BLaER1 treated with 17β-estradiol and CSF1 and Interleukin-3, amounts not matched to agents 10 nM and 100 nM (cell line): Measurements from ENCODE around the gene PDIA4.

Experiments used
- H3K27ac ChIP-seq, 11 experiments: shearing (Covaris generic); formaldehyde crosslinking; 2 replicates each; pipeline ENCODE4 v1.8.1; 2022
- H3K27me3 ChIP-seq, 11 experiments: shearing (Covaris generic); formaldehyde crosslinking; 2 replicates each; pipeline ENCODE4 v1.8.1; 2022
- H3K36me3 ChIP-seq, 11 experiments: shearing (Covaris generic); formaldehyde crosslinking; 2 replicates each; pipeline ENCODE4 v1.8.1; 2022
- H3K4me1 ChIP-seq, 10 experiments: shearing (Covaris generic); formaldehyde crosslinking; 2 replicates each; pipeline ENCODE4 v1.8.1; 2022
- H3K4me2 ChIP-seq, 11 experiments: shearing (Covaris generic); formaldehyde crosslinking; 2 replicates each; pipeline ENCODE4 v1.8.1; 2022
- H3K4me3 ChIP-seq, 10 experiments: shearing (Covaris generic); formaldehyde crosslinking; 2 replicates each; pipeline ENCODE4 v1.8.1; 2022
- H3K9ac ChIP-seq, 11 experiments: shearing (Covaris generic); formaldehyde crosslinking; 2 replicates each; pipeline ENCODE4 v1.8.1; 2022
- H3K9me3 ChIP-seq, 11 experiments: shearing (Covaris generic); formaldehyde crosslinking; replicated peaks in 1 of 11; 2 replicates each; pipeline ENCODE4 v1.8.1; 2022
- H4K20me1 ChIP-seq, 11 experiments: shearing (Covaris generic); formaldehyde crosslinking; 2 replicates each; pipeline ENCODE4 v1.8.1; 2022
- Cebpa-rat ChIP-seq, 11 experiments: shearing (Covaris generic); IDR thresholded peaks; 2 replicates each; pipeline ENCODE4 v1.8.1; 2022

The PDIA4 gene

GRCh38 chr7:148997497-148997896 lies 30.8 kb downstream of the PDIA4 start:
- Histone ChIP-seq H3K9me3 (no peaks in the 10 kb centered on the region), H3K4me3 (no peak overlapping the region), H3K36me3 (peaks cover 13 to 22% (median 16%) of the 10 kb centered on the region in 11 experiments), H3K4me2 (no peak overlapping the region), H4K20me1 (peaks cover 0 to 30% (median 13%) of the 10 kb centered on the region in 11 experiments; a peak in 15 of 22 replicates), H3K9ac (no peak overlapping the region), H3K27me3 (no peaks in the 10 kb centered on the region), H3K27ac (no peak overlapping the region), H3K4me1 (0 out of 20 replicates have a peak, but pooled peaks cover 0 to 2% (median 0%) of the 10 kb centered on the region in 10 experiments)
- no peak for TF ChIP-seq Cebpa-rat (IDR thresholded peaks at IDR 0.05)

- H3K27me3 ChIP-seq, result no peaks in the 10 kb centered on the region
- peaks cover 0 to 10% (median 0%) of the 10 kb centered on the region in 10 experiments; a peak in 1 of 20 replicates for H3K4me1 ChIP-seq
- H4K20me1 ChIP-seq, result peaks cover 0 to 2% (median 0%) of the 10 kb centered on the region in 11 experiments; a peak in 3 of 22 replicates
- no peak for TF ChIP-seq Cebpa-rat (IDR thresholded peaks at IDR 0.05)
- H3K4me2 ChIP-seq, result no peak overlapping the region
- 0 out of 22 replicates have a peak, but pooled peaks cover 0 to 4% (median 0%) of the 10 kb centered on the region in 11 experiments for H3K9me3 ChIP-seq
- H3K36me3 ChIP-seq, result no peaks in the 10 kb centered on the region
- no peak overlapping the region for H3K9ac ChIP-seq
- H3K4me3 ChIP-seq, result no peak overlapping the region
- H3K27ac ChIP-seq, result no peak overlapping the region
Observed at GRCh38 chr7:148994576-148994975, 33.7 kb downstream of the PDIA4 start.

- Histone ChIP-seq H4K20me1 (no peaks in the 10 kb centered on the region; a peak in 1 of 22 replicates), H3K27me3 (no peaks in the 10 kb centered on the region), H3K9me3 (0 out of 22 replicates have a peak, but pooled peaks cover 0 to 4% (median 0%) of the 10 kb centered on the region in 11 experiments), H3K4me1 (peaks cover 6 to 19% (median 7%) of the 10 kb centered on the region in 10 experiments), H3K4me3 (no peak overlapping the region), H3K27ac (no peak overlapping the region), H3K36me3 (no peaks in the 10 kb centered on the region), H3K9ac (no peak overlapping the region), H3K4me2 (no peak overlapping the region)
- TF ChIP-seq Cebpa-rat (IDR thresholded peaks at IDR 0.05), result no peak
Observed at GRCh38 chr7:148993193-148993592, 35.1 kb downstream of the PDIA4 start.

GRCh38 chr7:148991536-148991935 lies 36.8 kb downstream of the PDIA4 start:
- Histone ChIP-seq H3K9ac (no peak overlapping the region), H3K27me3 (no peaks in the 10 kb centered on the region), H3K4me3 (no peak overlapping the region), H3K36me3 (no peaks in the 10 kb centered on the region), H4K20me1 (no peaks in the 10 kb centered on the region), H3K4me2 (no peak overlapping the region), H3K9me3 (0 out of 22 replicates have a peak, but pooled peaks cover 0 to 4% (median 0%) of the 10 kb centered on the region in 11 experiments), H3K27ac (no peak overlapping the region), H3K4me1 (peaks cover 10 to 22% (median 15%) of the 10 kb centered on the region in 10 experiments)
- no peak for TF ChIP-seq Cebpa-rat (IDR thresholded peaks at IDR 0.05)

- H3K4me1 ChIP-seq, result peaks cover 30 to 45% (median 40%) of the 10 kb centered on the region in 10 experiments
- H3K9me3 ChIP-seq, result 0 out of 22 replicates have a peak, but pooled peaks cover 0 to 4% (median 0%) of the 10 kb centered on the region in 11 experiments
- H4K20me1 ChIP-seq, result no peaks in the 10 kb centered on the region
- H3K27me3 ChIP-seq, result peaks cover 0 to 1% (median 0%) of the 10 kb centered on the region in 11 experiments; a peak in 3 of 22 replicates
- TF ChIP-seq Cebpa-rat (IDR thresholded peaks at IDR 0.05), result no peak
- no peaks in the 10 kb centered on the region for H3K36me3 ChIP-seq
- H3K4me3 ChIP-seq, result peak overlapping the region; percentile 64 to 83 (median 78)
- H3K4me2 ChIP-seq, result peak overlapping the region; percentile 88 to 98 (median 93)
- peak overlapping the region; percentile 66 to 84 (median 78) for H3K9ac ChIP-seq
- H3K27ac ChIP-seq, result peak overlapping the region in 10 of 11 experiments; percentile 78 to 89 (median 85); a peak in 20 of 22 replicates
Observed at GRCh38 chr7:148987751-148988512, 40.4 kb downstream of the PDIA4 start.

- no peaks in the 10 kb centered on the region for H4K20me1 ChIP-seq
- TF ChIP-seq Cebpa-rat (IDR thresholded peaks at IDR 0.05), result no peak
- H3K9me3 ChIP-seq, result 0 out of 22 replicates have a peak, but pooled peaks cover 0 to 4% (median 0%) of the 10 kb centered on the region in 11 experiments
- peaks cover 4 to 9% (median 6%) of the 10 kb centered on the region in 11 experiments; a peak in 17 of 22 replicates for H3K27me3 ChIP-seq
- H3K4me3 ChIP-seq, result peak overlapping the region; percentile 64 to 83 (median 78)
- peak overlapping the region; percentile 78 to 89 (median 85); a peak in 21 of 22 replicates for H3K27ac ChIP-seq
- H3K4me2 ChIP-seq, result peak overlapping the region; percentile 88 to 98 (median 94)
- peak overlapping the region; percentile 66 to 84 (median 78) for H3K9ac ChIP-seq
- H3K4me1 ChIP-seq, result peaks cover 32 to 50% (median 42%) of the 10 kb centered on the region in 10 experiments
- H3K36me3 ChIP-seq, result no peaks in the 10 kb centered on the region
Observed at GRCh38 chr7:148987010-148987750, 41.1 kb downstream of the PDIA4 start.

- H3K4me2 ChIP-seq, result peak overlapping the region; percentile 88 to 98 (median 94); a peak in 17 of 22 replicates
- peak overlapping the region in 7 of 10 experiments; percentile 70 to 83 (median 80); a peak in 6 of 20 replicates for H3K4me3 ChIP-seq
- no peaks in the 10 kb centered on the region for H3K36me3 ChIP-seq
- H3K27ac ChIP-seq, result peak overlapping the region in 1 of 11 experiments; percentile 82; a peak in 3 of 22 replicates
- H3K9ac ChIP-seq, result peak overlapping the region in 4 of 11 experiments; percentile 77 to 82 (median 80); a peak in 2 of 22 replicates
- H3K27me3 ChIP-seq, result peaks cover 4 to 14% (median 9%) of the 10 kb centered on the region in 11 experiments; a peak in 17 of 22 replicates
- no peak for TF ChIP-seq Cebpa-rat (IDR thresholded peaks at IDR 0.05)
- H4K20me1 ChIP-seq, result no peaks in the 10 kb centered on the region
- peaks cover 27 to 52% (median 42%) of the 10 kb centered on the region in 10 experiments for H3K4me1 ChIP-seq
- H3K9me3 ChIP-seq, result 0 out of 22 replicates have a peak, but pooled peaks cover 0 to 4% (median 0%) of the 10 kb centered on the region in 11 experiments
Observed at GRCh38 chr7:148986742-148987009, 41.6 kb downstream of the PDIA4 start.

GRCh38 chr7:148983200-148984146 lies 44.8 kb downstream of the PDIA4 start:
- peak overlapping the region; percentile 56 to 83 (median 77) for H3K9ac ChIP-seq
- peak overlapping the region; percentile 59 to 81 (median 72) for H3K4me3 ChIP-seq
- H3K36me3 ChIP-seq, result no peaks in the 10 kb centered on the region
- H3K27me3 ChIP-seq, result peaks cover 4 to 15% (median 13%) of the 10 kb centered on the region in 11 experiments; a peak in 17 of 22 replicates
- H3K4me1 ChIP-seq, result peaks cover 21 to 48% (median 38%) of the 10 kb centered on the region in 10 experiments
- no peak for TF ChIP-seq Cebpa-rat (IDR thresholded peaks at IDR 0.05)
- H3K4me2 ChIP-seq, result peak overlapping the region; percentile 77 to 97 (median 94)
- H3K27ac ChIP-seq, result peak overlapping the region in 10 of 11 experiments; percentile 37 to 78 (median 64); a peak in 18 of 22 replicates
- H4K20me1 ChIP-seq, result no peaks in the 10 kb centered on the region
- no peaks in the 10 kb centered on the region for H3K9me3 ChIP-seq
